Mucosa of stomach (tissue), 1 donor: ENCODE data around the gene KISS1R.
A peak's percentile ranks its signal among the peaks of the same experiment; 100 is the strongest.

Experiments used
- H3K27me3 ChIP-seq: one replicate; pipeline ENCODE4 v1.7.0; 2013; ENCODE audit warnings: mild to moderate bottlenecking, low read length; ENCODE audit not compliant: control insufficient read depth, insufficient read depth
- H3K36me3 ChIP-seq: one replicate; pipeline ENCODE4 v1.7.0; 2013; ENCODE audit warnings: low read length; ENCODE audit not compliant: control insufficient read depth, insufficient read depth
- H3K4me1 ChIP-seq: one replicate; pipeline ENCODE4 v1.7.0; 2013; ENCODE audit warnings: mild to moderate bottlenecking, low read length; ENCODE audit not compliant: control insufficient read depth, insufficient read depth
- H3K4me3 ChIP-seq: one replicate; pipeline ENCODE4 v1.7.0; 2013; ENCODE audit warnings: low read length
- H3K9ac ChIP-seq: one replicate; pipeline ENCODE4 v1.7.0; 2013; ENCODE audit warnings: mild to moderate bottlenecking, low read length, moderate library complexity
- H3K9me3 ChIP-seq: one replicate; pipeline ENCODE4 v1.7.0; 2013; ENCODE audit warnings: mild to moderate bottlenecking, low read length, moderate library complexity; ENCODE audit not compliant: control insufficient read depth
- donor health status: Pancreatic carcinoma.

KISS1R gene

GRCh38 chr19:929891-930258, 12.7 kb downstream of the KISS1R start:
- Histone ChIP-seq H3K36me3 (no peaks in the 10 kb centered on the region), H3K4me1 (peaks cover 24% of the 10 kb centered on the region), H3K27me3 (no peaks in the 10 kb centered on the region), H3K9me3 (no peaks in the 10 kb centered on the region), H3K9ac (no peak overlapping the region), H3K4me3 (no peak overlapping the region)

DNA sequence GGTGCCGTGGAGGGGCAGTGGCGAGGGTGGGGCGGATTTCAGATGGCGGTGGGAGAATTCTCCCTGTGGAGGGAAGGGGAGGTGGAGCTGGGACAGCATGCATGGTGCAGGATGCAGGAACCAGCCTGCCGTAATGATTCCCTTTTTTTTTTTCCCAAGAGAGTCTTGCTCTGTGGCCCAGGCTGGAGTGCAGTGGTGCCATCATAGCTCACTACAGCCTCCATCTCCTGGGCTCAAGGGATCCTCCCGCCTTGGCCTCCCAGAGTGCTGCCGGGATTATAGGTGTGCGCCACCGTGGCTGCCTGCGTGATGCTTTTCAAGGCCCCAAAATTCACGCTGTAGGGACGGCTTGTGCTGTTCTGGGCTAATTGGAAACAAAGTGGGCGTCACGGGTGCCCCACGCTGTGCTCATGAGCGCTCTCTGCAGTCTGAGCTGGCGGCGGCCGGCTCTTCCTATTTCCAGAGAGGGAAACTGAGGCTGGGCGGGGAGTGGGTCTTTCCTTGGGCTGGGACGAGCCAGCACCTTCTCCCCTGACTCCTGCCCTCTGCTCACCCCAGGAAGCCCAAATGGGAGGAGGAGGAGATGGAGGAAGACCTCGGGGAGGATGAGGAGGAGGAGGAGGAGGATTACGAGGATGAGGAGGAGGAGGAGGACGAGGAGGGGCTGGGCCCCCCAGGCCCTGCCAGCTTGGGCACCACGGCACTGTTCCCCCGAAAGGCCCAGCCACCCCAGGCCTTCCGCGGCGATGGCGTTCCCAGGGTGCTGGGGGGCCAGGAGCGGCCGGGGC, 14.9 kb downstream of the KISS1R start:
- H3K4me1 ChIP-seq: peaks cover 29% of the 10 kb centered on the region
- no peak overlapping the region for H3K9ac ChIP-seq
- no peaks in the 10 kb centered on the region for H3K36me3 ChIP-seq
- H3K9me3 ChIP-seq: no peaks in the 10 kb centered on the region
- no peaks in the 10 kb centered on the region for H3K27me3 ChIP-seq
- H3K4me3 ChIP-seq: no peak overlapping the region

- H3K36me3 ChIP-seq: no peaks in the 10 kb centered on the region
- no peak overlapping the region for H3K4me3 ChIP-seq
- no peaks in the 10 kb centered on the region for H3K27me3 ChIP-seq
- peaks cover 29% of the 10 kb centered on the region for H3K4me1 ChIP-seq
- no peaks in the 10 kb centered on the region for H3K9me3 ChIP-seq
- H3K9ac ChIP-seq: no peak overlapping the region
Measured at GRCh38 chr19:932648-933552, 15.8 kb downstream of the KISS1R start.

- H3K4me1 ChIP-seq: peaks cover 29% of the 10 kb centered on the region
- no peaks in the 10 kb centered on the region for H3K9me3 ChIP-seq
- H3K4me3 ChIP-seq: no peak overlapping the region
- H3K36me3 ChIP-seq: no peaks in the 10 kb centered on the region
- H3K9ac ChIP-seq: no peak overlapping the region
- H3K27me3 ChIP-seq: no peaks in the 10 kb centered on the region
Measured at GRCh38 chr19:933553-933882, 16.4 kb downstream of the KISS1R start.

DNA sequence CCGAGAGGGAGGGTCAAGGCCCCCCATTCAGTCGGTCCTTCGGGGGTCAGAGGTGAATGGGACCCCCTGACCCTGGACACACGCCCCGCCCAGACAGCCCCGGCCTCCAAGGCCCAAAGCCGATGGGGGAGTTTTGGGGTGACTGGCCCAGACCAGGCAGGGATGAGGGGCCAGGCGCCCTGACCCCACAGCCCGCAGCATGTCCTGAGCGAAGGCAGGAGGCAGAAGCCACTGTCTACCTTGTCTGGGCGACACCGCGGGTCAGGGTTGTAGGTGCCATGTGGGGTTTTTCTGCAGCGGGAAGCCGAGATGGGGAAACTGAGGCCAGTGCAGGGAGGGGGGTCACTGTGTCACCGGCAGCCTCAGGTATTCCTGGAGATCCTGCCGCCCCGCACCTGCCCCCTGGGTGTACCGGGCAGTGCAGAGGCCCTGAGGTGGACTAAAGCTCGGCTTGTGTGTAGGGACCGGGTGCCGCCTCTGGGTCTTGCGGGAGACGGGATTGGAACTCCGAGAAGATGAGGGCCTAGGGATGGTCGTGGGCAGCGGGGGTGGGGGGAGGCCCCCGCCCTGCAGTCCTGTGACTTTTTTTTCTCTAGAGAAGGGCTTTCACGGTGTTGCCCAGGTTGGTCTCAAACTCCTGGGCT, 17.2 kb downstream of the KISS1R start:
- peaks cover 29% of the 10 kb centered on the region for H3K4me1 ChIP-seq
- no peaks in the 10 kb centered on the region for H3K27me3 ChIP-seq
- H3K36me3 ChIP-seq: no peaks in the 10 kb centered on the region
- H3K9me3 ChIP-seq: no peaks in the 10 kb centered on the region
- peak overlapping the region; percentile 45 for H3K9ac ChIP-seq
- H3K4me3 ChIP-seq: no peak overlapping the region

DNA sequence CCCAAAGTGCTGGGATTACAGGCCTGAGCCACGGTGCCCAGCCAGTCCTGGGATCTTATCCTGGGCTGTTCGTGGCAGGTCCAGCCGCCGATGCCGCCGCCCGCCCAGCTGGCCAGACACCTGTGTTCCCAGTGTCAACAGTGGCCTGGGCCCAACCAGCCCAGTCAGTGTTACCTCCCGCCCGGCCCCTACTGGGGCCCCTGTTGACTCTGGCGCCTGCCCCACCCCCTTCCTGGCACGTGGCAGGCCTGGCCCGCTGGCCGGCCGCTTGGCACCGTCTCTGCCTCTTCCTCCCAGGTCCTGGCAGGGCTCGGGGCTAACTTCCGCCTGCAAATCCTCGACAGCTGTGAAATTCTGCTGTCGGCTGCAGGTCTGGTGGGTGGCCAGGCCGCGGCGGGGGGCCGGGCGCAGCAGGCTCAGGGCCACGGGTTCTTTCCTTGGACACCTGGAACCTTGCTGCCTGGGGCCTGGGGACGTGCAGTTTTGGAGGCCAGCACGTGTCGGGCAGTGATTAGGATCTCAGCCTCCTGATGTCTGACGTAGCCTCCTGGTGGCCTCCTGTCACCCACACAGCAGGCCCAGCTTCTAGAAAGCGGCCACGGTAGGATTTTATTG, 17.8 kb downstream of the KISS1R start:
- no peaks in the 10 kb centered on the region for H3K27me3 ChIP-seq
- H3K4me3 ChIP-seq: no peak overlapping the region
- peak overlapping the region; percentile 47 for H3K9ac ChIP-seq
- H3K36me3 ChIP-seq: no peaks in the 10 kb centered on the region
- no peaks in the 10 kb centered on the region for H3K9me3 ChIP-seq
- peaks cover 30% of the 10 kb centered on the region for H3K4me1 ChIP-seq

DNA sequence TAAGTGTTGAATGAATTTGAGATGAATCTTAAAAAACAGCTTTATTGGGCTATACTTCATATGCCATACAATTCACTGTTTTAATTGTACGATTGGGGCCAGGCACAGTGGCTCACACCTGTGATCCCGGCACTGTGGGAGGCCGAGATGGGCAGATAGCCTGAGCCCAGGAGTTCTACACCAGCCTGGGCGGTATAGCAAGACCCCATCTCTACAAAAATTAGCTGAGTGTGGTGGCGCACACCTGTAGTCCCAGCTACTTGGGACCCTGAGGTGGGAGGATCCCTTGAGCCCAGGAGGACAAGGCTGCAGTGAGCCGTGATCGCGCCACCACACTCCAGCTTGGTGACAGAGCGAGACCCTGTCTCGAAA, 19.0 kb downstream of the KISS1R start:
- Histone ChIP-seq H3K36me3 (no peaks in the 10 kb centered on the region), H3K9ac (no peak overlapping the region), H3K4me1 (peaks cover 41% of the 10 kb centered on the region), H3K9me3 (no peaks in the 10 kb centered on the region), H3K4me3 (no peak overlapping the region), H3K27me3 (no peaks in the 10 kb centered on the region)

GRCh38 chr19:937259-937694, 20.1 kb downstream of the KISS1R start:
- Histone ChIP-seq H3K36me3 (no peaks in the 10 kb centered on the region), H3K4me3 (no peak overlapping the region), H3K9ac (no peak overlapping the region), H3K27me3 (no peaks in the 10 kb centered on the region), H3K9me3 (no peaks in the 10 kb centered on the region), H3K4me1 (peaks cover 52% of the 10 kb centered on the region)

GRCh38 chr19:938233-938923, 21.2 kb downstream of the KISS1R start:
- Histone ChIP-seq H3K4me3 (no peak overlapping the region), H3K9ac (no peak overlapping the region), H3K9me3 (no peaks in the 10 kb centered on the region), H3K36me3 (no peaks in the 10 kb centered on the region), H3K27me3 (peaks cover under 1% of the 10 kb centered on the region), H3K4me1 (peaks cover 52% of the 10 kb centered on the region)

GRCh38 chr19:939439-939838, 22.3 kb downstream of the KISS1R start:
- Histone ChIP-seq H3K36me3 (no peaks in the 10 kb centered on the region), H3K27me3 (peaks cover 4% of the 10 kb centered on the region), H3K4me3 (no peak overlapping the region), H3K9me3 (no peaks in the 10 kb centered on the region), H3K9ac (no peak overlapping the region), H3K4me1 (peaks cover 53% of the 10 kb centered on the region)

GRCh38 chr19:939922-940321, 22.8 kb downstream of the KISS1R start:
- Histone ChIP-seq H3K4me3 (no peak overlapping the region), H3K4me1 (peaks cover 53% of the 10 kb centered on the region), H3K9me3 (no peaks in the 10 kb centered on the region), H3K36me3 (no peaks in the 10 kb centered on the region), H3K27me3 (peaks cover 5% of the 10 kb centered on the region), H3K9ac (peak overlapping the region; percentile 45)
